PC-9 (cell line): ENCODE measurements around the gene SHH. TPM values are rescaled to one million over a fixed set of nuclear protein-coding genes. Genes with fewer than 3 reads are reported as not detected.

ENCODE experiments used
- BruUV-seq: library from RNA; stranded (reverse); fragments of 400-500 nt; replicated peaks from 2 replicates; lab custom pipeline; 2021; lab: Mats Ljungman, UMichigan
- CTCF ChIA-PET: fragments of 300-600 bp; sonication (Branson Sonifier 250); formaldehyde crosslinking; loops from one replicate; lab custom pipeline; 2022; ENCODE audit warnings: antibody characterized with exemption; lab: Charles Lee
- POLR2A ChIA-PET: fragments of 300-600 bp; sonication (Branson Sonifier 250); formaldehyde crosslinking; loops from one replicate; lab custom pipeline; 2022; ENCODE audit warnings: antibody characterized with exemption; ENCODE audit not compliant: unreplicated experiment; lab: Charles Lee
- DNase-seq, 2 experiments: peaks; one replicate each; pipeline versions ENCODE4 v3.0.0 to v3.0.0-alpha.2; 2015 to 2022; ENCODE audit warnings: mixed read lengths in 1 of 2
- H2AFZ ChIP-seq: fragments of 200-600 bp; sonication (generic); 2 replicates; pipeline ENCODE4 v1.8.1; 2017; ENCODE audit warnings: antibody characterized with exemption
- H3F3A ChIP-seq: fragments of 200-600 bp; sonication (generic); 2 replicates; pipeline ENCODE4 v1.8.1; 2017; ENCODE audit warnings: antibody characterized with exemption, mild to moderate bottlenecking, low read depth; ENCODE audit not compliant: insufficient read depth
- H3K27ac ChIP-seq: fragments of 200-600 bp; sonication (generic); 2 replicates; pipeline ENCODE4 v1.6.1; 2016; ENCODE audit warnings: mixed run types
- H3K27me3 ChIP-seq: fragments of 200-600 bp; sonication (generic); 2 replicates; pipeline ENCODE4 v1.6.1; 2016; ENCODE audit warnings: low read depth, mixed run types; ENCODE audit not compliant: insufficient read depth
- H3K36me3 ChIP-seq: fragments of 200-600 bp; sonication (generic); 2 replicates; pipeline ENCODE4 v1.6.1; 2016; ENCODE audit warnings: low read depth, mixed run types
- H3K4me1 ChIP-seq: fragments of 200-600 bp; sonication (generic); replicated peaks from 2 replicates; pipeline ENCODE4 v1.6.1; 2016; ENCODE audit warnings: mixed run types; ENCODE audit not compliant: insufficient read depth
- H3K4me2 ChIP-seq: fragments of 200-600 bp; sonication (generic); 2 replicates; pipeline ENCODE4 v1.6.1; 2017; ENCODE audit warnings: mixed run types
- H3K4me3 ChIP-seq: fragments of 200-600 bp; sonication (generic); 2 replicates; pipeline ENCODE4 v1.6.1; 2016; ENCODE audit warnings: mixed run types
- H3K79me2 ChIP-seq: fragments of 200-600 bp; sonication (generic); 2 replicates; pipeline ENCODE4 v1.6.1; 2017; ENCODE audit warnings: low read depth, mixed run types
- H3K9me2 ChIP-seq: fragments of 200-600 bp; sonication (generic); 2 replicates; pipeline ENCODE4 v1.8.1; 2017; ENCODE audit warnings: mild to moderate bottlenecking; ENCODE audit not compliant: insufficient read depth
- H3K9me3 ChIP-seq: fragments of 200-600 bp; sonication (generic); 2 replicates; pipeline ENCODE4 v1.8.1; 2016; ENCODE audit warnings: low read depth; ENCODE audit not compliant: insufficient read depth
- H4K20me1 ChIP-seq: fragments of 200-600 bp; sonication (generic); 2 replicates; pipeline ENCODE4 v1.8.1; 2017; ENCODE audit not compliant: insufficient read depth
- EZH2 ChIP-seq: fragments of 200-600 bp; sonication (generic); IDR thresholded peaks from 2 replicates; pipeline ENCODE4 v1.8.0; 2017; ENCODE audit warnings: antibody characterized with exemption, low read depth
- intact Hi-C: fragments of 100-400 bp; cut with micrococcal nuclease; formaldehyde crosslinking; loops from one replicate; pipeline ENCODE4 v1.10.0; 2022; ENCODE audit not compliant: unreplicated experiment
- total RNA-seq: library from RNA; stranded (reverse); gene quantifications from 2 replicates; pipeline ENCODE4 v1.2.3, GENCODE V29; 2021
- TF ChIP-seq, protein P1 (sequence below): fragments of 200-600 bp; sonication (generic); conservative IDR thresholded peaks from 2 replicates; pipeline ENCODE4 v1.6.1; 2017; ENCODE audit warnings: mixed run types, antibody characterized with exemption, mild to moderate bottlenecking, moderate library complexity

The SHH gene
- total RNA-seq, 1 experiment from 2014 or later, result not detected

DNA sequence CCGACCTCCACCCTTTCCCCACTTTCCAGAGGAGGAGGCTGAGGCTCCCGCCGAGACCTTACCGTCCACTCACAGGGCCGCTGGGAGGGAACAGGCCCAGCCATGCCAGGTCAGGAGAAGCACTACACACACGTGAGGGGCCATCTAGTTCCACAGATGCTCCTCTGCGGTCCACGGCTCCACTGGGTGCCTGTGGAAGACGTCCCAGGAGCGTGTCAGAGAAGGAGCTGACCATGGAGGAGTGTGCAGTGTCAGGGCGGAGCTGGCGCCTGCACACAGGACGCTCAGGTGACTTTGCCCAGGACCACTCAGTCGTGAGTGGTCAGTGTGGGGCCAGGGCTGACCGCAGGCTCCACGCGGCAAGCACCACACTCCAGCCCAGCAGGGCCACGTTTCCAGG is 8.0 kb upstream of the SHH start:
- Histone ChIP-seq H3K4me3 (no peak overlapping the region), H4K20me1 (no peaks in the 10 kb centered on the region), H3K9me3 (no peaks in the 10 kb centered on the region), H3K27me3 (no peaks in the 10 kb centered on the region), H3K4me2 (no peak overlapping the region), H3K4me1 (peaks cover 14% of the 10 kb centered on the region), H3K36me3 (no peaks in the 10 kb centered on the region), H3K79me2 (no peaks in the 10 kb centered on the region), H3K27ac (no peak overlapping the region), H3K9me2 (no peaks in the 10 kb centered on the region), H3F3A (peaks cover 5% of the 10 kb centered on the region), H2AFZ (no peak overlapping the region)
- intact Hi-C loops, result no loop called here
- ChIA-PET POLR2A (no interaction called here), CTCF (no interaction called here)
- no TSS peak for BruUV-seq
- DNase-seq, result no peak
- TF ChIP-seq EZH2, result no peak
- TF ChIP-seq, protein P1, sequence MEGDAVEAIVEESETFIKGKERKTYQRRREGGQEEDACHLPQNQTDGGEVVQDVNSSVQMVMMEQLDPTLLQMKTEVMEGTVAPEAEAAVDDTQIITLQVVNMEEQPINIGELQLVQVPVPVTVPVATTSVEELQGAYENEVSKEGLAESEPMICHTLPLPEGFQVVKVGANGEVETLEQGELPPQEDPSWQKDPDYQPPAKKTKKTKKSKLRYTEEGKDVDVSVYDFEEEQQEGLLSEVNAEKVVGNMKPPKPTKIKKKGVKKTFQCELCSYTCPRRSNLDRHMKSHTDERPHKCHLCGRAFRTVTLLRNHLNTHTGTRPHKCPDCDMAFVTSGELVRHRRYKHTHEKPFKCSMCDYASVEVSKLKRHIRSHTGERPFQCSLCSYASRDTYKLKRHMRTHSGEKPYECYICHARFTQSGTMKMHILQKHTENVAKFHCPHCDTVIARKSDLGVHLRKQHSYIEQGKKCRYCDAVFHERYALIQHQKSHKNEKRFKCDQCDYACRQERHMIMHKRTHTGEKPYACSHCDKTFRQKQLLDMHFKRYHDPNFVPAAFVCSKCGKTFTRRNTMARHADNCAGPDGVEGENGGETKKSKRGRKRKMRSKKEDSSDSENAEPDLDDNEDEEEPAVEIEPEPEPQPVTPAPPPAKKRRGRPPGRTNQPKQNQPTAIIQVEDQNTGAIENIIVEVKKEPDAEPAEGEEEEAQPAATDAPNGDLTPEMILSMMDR, result no peak

DNA sequence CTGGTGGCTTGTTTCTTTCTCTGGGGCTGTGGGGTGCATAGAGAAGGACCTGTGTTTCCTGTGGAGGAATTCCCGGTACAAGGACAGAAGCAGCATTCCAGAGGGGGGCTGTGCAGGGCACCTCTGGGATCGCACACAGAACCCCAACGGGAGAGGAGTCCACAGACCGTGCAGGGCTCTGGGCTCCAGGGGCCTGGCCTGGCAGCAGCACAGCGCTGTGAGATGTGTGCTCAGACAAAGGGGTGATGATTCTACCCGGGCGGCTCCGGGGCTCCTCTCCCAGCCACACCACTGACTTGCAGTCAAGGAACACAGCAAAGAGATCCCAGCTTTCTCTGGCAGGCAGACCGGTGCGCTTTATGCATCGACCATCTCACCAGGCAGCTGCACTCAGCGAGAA is 6.9 kb upstream of the SHH start:
- TF ChIP-seq, protein P1, result no peak
- no peak for TF ChIP-seq EZH2
- Histone ChIP-seq H4K20me1 (no peaks in the 10 kb centered on the region), H3K36me3 (no peaks in the 10 kb centered on the region), H3K27ac (no peak overlapping the region), H3K4me3 (no peak overlapping the region), H3F3A (no peaks in the 10 kb centered on the region), H3K79me2 (no peaks in the 10 kb centered on the region), H3K27me3 (no peaks in the 10 kb centered on the region), H3K9me2 (no peaks in the 10 kb centered on the region), H2AFZ (no peak overlapping the region), H3K9me3 (no peaks in the 10 kb centered on the region), H3K4me1 (peaks cover 14% of the 10 kb centered on the region), H3K4me2 (no peak overlapping the region)
- DNase-seq, result no peak
- BruUV-seq, result no TSS peak
- POLR2A ChIA-PET, result no interaction called here
- CTCF ChIA-PET, result no interaction called here
- intact Hi-C loops, result no loop called here

DNA sequence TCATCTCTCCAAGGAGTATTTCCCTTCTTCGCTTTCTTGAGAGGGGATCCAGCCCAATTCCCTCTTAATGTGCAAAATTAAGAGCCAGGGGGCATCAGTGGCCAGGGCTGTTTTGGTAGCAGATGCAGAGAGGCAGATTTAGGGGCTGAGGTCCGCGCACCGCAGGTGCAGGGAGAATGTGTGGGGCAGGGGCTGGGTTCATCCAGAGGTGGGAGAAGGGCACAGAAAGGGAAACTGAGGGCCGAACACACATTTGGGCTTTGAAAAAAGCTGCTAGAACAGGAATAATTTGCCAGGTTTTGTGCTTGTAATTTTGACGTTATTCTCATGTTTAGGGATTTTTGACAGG is 6.5 kb upstream of the SHH start:
- H4K20me1 ChIP-seq, result no peaks in the 10 kb centered on the region
- BruUV-seq, result no TSS peak
- H3K4me3 ChIP-seq, result no peak overlapping the region
- H3K27ac ChIP-seq, result no peak overlapping the region
- H3K4me2 ChIP-seq, result no peak overlapping the region
- no peak for TF ChIP-seq EZH2
- TF ChIP-seq, protein P1, result no peak
- no peaks in the 10 kb centered on the region for H3K27me3 ChIP-seq
- H3K9me3 ChIP-seq, result no peaks in the 10 kb centered on the region
- no peak for DNase-seq
- peaks cover 18% of the 10 kb centered on the region for H3K4me1 ChIP-seq
- ChIA-PET POLR2A (no interaction called here), CTCF (no interaction called here)
- no peaks in the 10 kb centered on the region for H3K79me2 ChIP-seq
- intact Hi-C loops, result no loop called here
- no peaks in the 10 kb centered on the region for H3K9me2 ChIP-seq
- no peak overlapping the region for H2AFZ ChIP-seq
- no peaks in the 10 kb centered on the region for H3K36me3 ChIP-seq
- no peaks in the 10 kb centered on the region for H3F3A ChIP-seq
